Activated naive CD8-positive, alpha-beta T cell treated with anti-CD3 and anti-CD28 coated beads, Interleukin-2, amount 50 U/mL, for 16 hours (primary cell): ENCODE data around the gene ZBTB38.

Source experiments
- DNase-seq: peaks from one replicate; pipeline ENCODE4 v3.0.0-alpha.2; 2020; ENCODE audit warnings: low read depth, low spot score

ZBTB38 gene, protein sequence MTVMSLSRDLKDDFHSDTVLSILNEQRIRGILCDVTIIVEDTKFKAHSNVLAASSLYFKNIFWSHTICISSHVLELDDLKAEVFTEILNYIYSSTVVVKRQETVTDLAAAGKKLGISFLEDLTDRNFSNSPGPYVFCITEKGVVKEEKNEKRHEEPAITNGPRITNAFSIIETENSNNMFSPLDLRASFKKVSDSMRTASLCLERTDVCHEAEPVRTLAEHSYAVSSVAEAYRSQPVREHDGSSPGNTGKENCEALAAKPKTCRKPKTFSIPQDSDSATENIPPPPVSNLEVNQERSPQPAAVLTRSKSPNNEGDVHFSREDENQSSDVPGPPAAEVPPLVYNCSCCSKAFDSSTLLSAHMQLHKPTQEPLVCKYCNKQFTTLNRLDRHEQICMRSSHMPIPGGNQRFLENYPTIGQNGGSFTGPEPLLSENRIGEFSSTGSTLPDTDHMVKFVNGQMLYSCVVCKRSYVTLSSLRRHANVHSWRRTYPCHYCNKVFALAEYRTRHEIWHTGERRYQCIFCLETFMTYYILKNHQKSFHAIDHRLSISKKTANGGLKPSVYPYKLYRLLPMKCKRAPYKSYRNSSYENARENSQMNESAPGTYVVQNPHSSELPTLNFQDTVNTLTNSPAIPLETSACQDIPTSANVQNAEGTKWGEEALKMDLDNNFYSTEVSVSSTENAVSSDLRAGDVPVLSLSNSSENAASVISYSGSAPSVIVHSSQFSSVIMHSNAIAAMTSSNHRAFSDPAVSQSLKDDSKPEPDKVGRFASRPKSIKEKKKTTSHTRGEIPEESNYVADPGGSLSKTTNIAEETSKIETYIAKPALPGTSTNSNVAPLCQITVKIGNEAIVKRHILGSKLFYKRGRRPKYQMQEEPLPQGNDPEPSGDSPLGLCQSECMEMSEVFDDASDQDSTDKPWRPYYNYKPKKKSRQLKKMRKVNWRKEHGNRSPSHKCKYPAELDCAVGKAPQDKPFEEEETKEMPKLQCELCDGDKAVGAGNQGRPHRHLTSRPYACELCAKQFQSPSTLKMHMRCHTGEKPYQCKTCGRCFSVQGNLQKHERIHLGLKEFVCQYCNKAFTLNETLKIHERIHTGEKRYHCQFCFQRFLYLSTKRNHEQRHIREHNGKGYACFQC (N-terminal part only)

DNA sequence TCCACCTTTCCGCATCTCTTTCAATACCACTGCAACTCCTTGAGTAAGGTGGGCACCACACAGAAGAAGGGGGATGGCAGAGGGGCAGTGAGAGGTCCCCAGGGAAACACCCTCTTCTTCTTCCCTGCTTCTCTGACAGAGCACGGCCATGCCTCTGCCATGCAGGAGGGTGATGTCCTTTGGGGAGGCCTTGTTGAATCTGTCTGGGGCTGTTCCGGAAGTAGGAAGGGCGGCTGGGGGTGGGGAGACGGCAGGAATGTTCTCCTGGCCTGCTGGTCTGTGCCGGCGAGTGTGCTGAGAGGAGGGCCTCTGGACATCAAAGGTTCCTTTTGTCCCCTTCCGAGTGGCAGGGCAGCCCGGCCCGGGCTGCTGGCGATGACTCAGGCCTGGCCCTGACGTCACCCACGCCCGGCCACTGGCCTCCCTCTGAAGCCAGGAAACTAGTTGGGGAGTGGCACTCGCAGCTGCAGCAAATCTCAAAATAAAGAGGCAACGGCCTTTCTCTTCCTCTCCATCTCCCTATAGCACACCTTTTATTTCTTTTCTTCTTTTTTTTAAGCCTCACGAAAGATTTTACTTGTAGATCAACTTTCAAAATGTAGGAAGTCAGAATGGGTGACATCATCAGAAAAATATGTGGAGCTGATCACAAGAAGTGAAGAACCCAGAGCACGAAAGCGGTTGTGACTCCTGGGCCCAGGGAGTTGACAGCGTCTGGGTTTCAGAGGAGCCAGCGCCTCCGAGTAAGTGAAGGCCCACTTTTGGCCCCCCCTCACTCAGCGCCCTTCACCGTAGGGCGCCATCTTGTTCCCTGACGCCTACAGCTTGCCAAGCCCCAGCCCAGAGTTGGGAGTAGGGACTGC, at the start of gene ZBTB38:
ZBTB38 (plus strand) TSS at position 443 of the 863 bp plus-strand sequence. CDS start 73,885 bp downstream, outside the sequence.
- DNase-seq = no peak

DNA sequence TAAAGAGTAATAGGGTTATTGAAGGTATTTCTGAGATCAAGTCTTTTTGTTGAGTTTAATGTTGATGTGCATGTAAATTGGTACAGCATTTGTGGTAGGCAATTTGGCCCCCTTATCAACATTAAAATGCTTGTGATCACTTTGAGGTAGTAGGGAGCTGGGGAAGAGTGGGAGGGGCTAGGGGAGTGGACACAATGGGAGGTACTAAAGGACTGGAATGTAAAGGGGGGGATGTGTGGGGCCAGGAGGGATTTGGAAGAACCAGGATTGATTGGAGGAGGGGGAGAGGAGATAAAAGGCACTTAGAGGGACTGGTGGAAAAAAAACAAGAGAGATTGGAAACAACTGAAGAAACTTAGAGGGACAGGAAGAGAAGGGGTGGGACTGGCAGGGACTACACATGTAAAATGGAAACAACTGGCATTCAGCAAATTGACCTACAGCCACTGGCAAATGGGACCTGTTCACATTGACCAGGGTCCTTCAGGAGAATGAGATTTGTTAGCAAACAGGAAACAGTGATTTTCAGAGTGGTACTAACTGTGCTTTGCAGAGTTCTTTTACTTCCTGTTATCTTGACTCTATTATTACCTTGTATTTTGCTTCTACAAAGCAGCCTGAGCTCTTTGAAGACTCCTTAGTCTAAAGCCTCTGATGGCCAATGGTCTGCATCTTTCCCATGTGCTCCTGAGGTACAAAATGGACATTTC, 47.8 kb upstream of the ZBTB38 start:
- no peak for DNase-seq

DNA sequence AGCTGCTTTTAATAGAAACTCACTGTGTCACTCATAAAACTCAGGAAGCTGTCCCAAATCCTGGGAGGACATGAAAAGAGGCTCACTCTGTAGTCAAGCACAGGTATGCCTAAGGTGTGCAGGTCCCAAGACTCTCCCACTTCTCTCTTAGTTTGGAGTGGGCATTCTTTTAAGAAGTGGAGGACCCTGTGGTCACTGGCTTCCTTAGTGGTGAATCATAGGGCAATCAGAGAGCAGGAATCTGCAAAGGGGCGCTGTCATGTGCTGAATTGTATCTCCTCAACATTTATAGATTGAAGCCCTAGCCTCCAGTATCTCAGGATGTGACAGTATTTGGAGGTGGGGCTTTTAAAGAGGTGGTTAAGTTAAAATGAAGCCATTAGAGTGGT, 47.2 kb upstream of the ZBTB38 start:
- DNase-seq = no peak

DNA sequence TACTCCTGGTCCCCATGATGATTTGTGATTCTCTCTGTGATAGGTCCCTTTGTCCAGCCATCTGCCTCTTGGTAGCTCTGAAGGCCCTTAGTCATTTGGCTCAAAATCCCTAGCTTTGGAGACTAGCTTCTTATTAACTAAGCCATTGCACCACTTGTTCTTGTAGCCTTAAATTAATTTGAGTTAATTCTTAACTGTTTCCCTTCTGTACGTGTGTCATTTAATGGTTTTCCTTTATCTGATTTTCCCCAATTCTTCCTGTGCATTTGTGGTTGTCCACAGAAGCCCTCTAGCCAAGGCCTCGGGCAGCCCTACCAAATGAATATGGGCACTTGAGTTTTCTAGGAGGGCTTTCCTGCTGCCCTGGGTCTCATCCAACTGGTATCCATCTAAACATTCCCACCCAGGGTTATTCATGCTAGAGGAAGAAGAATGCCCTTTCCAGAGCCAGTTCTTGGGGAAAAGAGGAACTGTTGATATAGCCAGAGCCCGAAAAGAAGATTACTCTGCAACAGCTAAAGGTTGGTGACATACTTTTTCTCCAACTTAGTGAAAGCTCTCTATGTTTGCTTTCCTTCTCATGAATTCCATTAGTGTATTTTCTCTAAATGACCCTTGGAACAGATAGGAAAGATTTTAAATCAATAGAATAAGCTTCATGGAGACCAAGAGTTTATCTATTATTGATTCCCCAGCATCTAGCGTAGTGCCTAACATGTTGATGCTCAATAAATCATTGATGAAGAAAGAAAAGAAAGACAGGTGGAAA, 44.2 kb upstream of the ZBTB38 start:
- no peak for DNase-seq

DNA sequence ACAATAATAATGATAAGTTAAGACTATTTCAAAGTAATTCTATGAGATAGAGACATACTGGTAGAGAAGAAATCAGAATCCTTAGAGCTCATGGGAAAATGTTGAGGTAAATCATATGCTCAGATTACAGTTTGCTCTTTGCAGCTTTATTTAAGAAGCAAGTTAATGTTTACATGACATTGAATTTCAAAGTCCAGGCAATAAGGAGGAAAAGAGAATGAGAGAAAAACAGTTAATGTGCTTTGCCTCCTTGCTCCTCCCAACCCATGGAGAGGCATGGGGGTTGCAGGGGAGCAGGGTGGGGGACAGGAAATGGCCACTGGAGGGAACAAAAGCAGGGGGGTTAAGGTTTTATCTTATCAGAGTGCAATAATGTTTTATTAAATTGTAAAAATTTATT, 42.2 kb upstream of the ZBTB38 start:
- DNase-seq = no peak

DNA sequence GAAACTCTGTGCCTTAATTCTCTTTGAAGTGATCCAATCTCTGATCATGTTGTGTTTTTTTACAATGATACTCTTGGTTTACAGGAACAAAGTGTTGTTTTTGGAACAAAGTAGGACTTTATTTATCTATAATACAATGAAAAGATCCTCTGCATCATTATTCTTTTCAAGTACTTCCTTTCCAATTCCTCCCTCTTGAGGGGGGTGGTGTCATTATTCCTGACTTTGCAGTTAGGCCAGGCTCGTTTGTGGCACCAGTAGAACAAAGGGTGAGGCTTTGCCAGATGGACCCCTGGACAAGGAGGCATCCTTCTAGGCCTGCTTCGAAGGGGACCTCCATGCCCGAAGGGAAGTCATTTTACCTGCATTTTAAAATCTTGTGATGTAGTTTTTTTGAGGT, 41.7 kb upstream of the ZBTB38 start:
- DNase-seq = no peak

DNA sequence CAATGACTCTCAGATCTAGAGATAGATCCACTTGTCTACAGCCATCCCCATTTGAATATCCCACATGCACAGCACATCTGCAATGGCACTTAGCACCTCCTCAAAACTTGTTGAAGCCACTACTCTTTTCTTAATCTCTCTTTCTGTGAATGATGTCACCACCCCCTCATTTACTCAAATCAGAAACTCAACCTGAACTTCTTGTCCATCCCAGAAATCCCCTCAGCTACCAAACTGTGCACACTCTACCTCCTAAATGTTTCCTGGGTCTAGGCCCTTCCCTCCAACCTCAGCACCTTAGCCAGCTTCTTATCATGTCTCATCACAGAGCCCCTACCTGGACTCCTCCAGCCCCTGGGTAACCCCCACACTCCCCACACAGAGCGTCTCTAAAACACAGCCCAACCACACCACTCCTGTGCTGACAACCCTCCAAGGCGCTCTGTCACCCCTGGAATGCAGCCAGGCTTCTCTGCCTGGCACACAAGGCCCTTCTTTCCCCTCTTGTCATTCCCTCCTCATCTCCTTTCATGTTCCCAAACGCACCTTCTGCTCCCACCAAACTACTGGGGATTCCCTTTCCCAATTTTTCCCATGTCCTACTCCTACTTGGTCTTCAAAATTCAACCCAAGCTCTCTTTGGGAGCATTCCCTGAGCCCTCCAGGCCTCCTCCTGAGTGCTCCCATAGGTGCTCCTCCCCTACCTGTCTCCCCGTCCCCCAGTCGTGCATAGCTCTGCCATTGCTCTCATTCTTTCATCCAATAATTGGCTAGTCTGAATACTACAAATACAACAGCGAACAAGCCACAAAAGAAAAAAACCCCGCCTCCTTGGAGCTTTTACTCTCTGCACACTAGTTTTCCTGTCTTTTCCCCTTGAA, 39.8 kb upstream of the ZBTB38 start:
- DNase-seq = no peak

DNA sequence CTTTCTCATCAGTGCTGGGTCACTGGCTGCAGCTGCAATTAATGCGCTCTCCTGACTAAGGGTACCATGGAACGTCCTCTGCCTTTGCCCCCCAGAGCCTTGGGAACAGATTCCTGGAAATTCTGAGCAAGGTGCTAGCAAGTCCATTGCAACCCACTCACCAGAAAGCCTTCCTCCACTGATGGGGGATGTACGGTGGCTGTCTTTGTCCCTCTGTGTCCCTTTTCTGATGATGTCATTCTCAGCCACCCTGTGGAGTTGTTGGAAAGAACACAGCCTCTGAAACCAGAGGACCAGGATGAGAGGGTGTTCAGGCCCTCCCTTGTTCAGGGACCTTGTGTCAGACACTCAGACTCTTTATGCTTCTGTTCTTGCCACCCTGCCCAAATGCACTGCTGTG, 38.1 kb upstream of the ZBTB38 start:
- no peak for DNase-seq

DNA sequence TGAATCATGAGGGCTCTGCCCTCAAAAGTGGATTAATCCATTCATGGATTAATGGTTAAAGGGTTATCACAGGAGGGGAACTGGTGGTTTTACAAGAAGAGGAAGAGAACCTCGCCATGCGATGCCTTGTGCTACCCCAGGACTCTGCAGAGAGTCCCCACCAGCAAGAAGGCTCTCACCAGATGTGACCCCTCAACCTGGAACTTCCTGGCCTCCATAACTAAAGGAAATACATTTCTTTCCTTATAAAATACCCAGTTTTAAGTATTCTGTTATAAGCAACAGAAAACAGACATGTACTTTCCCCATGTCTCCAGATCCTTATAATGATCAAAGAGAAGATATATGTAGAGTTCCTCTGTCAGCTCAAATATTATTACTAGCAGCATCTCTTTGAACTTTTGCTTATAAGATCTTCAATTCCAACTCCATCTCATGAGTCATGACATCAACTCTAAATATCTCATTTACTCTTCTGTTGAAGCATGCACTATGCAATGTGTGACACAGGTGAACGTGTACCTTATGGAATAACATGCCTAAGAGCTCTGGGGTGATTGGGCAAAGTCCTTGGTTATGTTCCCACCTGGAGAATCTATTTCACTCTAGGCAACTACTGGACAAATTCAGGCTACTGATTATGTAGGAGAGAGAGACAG, 37.5 kb upstream of the ZBTB38 start:
- DNase-seq = no peak

DNA sequence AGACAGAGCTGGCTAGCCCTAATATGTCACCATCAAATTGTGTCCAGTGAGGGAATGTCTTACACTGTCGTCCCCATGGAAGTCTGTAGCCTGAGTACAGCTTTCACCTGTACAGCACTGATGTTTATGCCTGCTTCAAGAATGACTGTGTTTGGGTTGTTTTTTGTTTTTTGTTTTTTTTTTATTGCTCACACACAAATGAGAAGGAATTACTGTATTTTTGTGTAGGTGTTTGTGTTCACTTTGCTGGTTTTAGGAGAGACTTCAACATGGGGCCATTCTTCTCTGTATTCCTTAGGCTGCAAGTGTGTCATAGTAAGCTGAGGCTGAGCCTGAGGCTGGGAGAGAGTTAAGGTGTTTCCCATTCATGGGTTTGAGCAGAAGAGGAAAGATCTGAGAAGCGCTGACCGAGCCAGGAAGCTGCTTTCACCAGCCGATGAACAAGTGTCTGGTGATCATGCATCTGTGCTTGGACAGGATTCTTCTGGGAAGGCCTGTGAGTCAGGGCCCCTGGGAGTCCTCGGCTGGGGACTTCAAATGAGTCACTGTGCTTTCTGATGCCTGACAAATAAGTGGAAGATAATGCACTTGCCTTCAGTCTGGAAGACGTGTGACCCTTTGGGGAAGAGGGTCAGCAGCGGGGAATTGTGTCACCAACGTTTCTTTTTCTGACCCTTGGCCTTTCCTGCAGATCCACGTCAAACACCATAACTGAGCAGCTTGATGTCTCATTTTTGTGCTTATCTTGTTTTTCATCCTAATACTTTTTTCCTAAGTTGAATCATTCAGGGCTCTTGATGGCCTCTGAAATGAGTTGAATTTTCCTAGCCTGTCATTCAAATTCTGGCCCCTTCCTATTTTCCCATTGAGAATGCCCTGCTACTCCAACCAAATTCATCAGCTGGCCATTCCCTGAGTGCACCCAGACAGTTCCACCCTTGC, 36.7 kb upstream of the ZBTB38 start:
- DNase-seq = no peak

DNA sequence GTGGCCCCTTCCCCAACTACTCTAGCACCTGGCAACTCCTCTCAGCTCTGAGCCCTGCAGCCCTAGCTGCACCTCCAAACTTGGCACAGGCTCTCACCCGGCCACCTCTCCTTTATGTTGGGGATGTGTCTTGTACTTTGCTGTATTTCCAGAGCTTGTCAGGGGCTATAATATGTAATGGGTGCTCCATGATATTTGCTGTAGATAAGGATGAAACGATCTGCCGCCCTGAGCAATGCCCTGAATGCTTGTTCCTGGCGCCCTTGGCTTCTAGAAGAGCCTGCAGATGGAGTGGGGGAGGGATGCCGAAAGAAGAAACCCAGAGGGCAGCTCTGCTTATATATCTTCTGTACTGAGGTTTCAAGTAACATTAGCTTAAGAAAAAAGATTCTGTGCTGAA, 35.9 kb upstream of the ZBTB38 start:
- no peak for DNase-seq

DNA sequence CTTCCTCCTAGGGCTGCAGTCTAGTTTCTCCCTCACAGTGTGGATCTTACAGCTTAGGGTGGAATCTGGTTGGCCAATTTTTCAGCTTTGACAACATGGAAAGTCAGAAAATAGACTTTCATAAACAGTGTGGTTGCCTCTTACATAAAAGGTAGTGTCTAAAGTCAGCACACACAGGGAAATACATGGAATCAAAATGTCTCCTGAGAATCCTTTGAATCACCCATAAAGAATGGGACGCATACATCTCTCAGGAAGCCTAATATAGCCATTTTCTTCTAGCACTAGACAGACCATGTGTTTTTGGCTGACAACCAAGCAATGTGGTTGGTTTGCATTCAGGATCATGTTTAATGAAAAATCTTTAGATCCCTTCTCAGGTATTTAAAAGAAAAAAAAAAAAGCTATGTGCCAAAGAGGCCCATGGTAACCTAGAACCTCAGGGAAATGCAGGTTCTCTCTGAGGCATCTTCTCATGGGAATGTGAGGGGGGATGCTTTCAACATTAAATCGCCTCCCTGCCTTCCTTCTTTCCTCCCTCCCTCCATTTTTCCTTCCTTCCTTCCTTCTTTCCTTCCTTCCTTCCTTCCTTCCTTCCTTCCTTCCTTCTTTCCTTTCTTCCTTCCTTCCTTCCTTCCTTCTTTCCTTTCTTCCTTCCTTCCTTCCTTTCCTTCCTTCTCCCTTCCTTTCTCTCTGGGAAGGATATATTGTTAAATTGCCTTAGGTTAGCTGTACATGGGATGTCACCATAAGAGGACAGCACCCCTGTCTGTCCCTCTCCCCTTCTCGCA, 34.3 kb upstream of the ZBTB38 start:
- no peak for DNase-seq

DNA sequence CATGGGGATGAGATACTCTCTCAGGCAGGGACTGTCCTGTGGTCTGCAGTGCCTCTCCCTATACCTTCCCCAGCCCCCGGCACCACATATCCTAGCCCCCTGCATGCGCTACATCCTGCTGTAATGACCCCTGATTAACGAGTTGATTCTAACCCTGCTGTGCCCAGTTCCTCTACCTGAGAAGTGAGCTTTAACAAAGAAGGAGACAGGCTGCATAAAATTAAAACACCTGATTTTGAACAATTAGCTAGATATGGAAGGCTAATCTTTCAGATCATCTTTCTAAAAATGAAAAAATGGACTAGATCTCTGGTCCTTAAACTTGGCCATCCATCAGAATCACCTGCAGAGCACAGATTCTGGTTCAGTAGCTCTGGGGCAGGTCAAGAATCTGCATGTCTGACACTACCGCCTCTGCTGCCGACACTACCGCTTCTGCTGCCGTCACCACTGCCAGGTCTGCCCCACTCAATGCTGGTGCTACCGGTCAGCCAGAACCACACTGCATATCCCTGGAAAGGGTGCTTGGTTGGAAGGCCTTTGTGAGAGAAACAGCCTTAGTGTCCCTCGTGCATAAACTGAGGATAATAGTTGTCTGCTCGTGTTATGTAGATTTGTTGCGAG, 33.6 kb upstream of the ZBTB38 start:
- no peak for DNase-seq

DNA sequence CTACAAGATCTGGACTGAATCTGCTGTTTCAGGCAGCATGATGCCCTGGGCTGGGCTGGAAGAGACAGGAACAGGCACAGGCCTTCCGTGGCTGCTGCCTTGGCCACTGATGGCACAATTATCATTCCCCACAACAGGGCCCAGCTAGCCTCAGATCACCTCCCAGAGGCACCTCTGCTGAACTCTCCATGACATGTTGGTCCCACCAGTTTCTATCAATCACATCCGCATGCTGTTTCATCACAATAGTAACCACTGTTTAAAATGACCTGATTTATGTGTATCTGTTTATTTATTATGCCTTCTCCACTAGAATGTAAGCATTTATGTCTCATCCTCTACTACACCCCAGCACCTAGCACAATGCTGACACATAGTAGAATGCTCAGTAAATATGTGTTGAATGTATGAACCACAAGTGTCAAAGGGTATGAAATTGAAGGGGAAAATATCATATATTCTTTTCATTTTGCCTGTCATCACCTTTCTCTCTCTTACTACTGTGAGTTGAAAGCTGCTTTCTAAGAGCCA, 32.7 kb upstream of the ZBTB38 start:
- DNase-seq = no peak

DNA sequence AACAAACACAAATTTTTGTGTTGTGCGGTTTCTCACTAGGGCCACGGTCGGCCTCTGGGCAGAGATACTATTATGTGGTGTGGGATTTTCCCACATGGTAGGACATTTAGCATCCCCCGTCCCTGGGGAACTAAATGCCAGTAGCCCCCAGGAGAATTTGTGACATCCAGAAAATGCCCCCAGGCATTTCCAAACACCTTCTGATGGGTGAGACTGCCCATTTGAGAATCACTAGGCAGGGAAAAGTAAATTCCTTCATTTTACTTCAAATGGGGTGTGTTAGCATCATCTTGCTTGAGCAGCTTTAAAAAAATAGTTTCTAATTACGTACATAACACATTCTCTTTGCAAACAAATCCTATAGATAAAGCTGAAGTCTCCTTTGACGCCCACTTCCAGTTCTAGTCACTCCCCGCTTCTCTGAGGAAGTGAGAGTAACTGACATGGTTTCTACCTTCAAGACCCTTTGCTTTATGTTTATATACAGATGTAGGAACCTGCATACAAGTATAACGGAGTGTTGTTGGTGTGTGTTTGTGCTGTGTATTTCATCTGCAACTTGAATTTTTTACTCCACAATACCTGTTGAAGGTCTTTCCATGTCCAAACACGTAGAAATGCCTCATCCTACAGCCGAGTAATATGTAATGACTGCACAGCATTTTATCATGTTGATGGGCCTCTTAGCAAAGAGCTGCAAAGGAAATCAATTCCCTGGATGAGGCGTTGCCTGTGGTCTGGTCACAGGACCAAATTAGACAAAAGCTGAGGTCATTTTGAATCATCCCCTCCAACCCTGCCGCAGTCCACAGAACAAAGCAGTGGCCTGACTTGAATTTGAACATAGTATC, 31.4 kb upstream of the ZBTB38 start:
- no peak for DNase-seq
